GM12878 (cell line): ENCODE results near the gene SLC12A7. TPM values are rescaled to one million over a fixed set of nuclear protein-coding genes. Genes with fewer than 3 reads are reported as not detected.

Experiments
- CHD2 ChIP-seq: IDR thresholded peaks from 2 replicates; pipeline ENCODE4 v1.6.1; 2011; ENCODE audit warnings: low read depth, low read length, improper control_type of control experiment, borderline replicate concordance
- MLLT1 ChIP-seq: fragments of 450-650 bp; IDR thresholded peaks from 2 replicates; pipeline ENCODE4 v1.6.1; 2016; ENCODE audit warnings: mild to moderate bottlenecking
- ZBTB40 ChIP-seq: fragments of 450-650 bp; IDR thresholded peaks from 2 replicates; pipeline ENCODE4 v1.6.1; 2016; ENCODE audit warnings: mild to moderate bottlenecking, moderate library complexity, borderline replicate concordance
- ZNF687 ChIP-seq: fragments of 450-650 bp; IDR thresholded peaks from 2 replicates; pipeline ENCODE4 v1.6.1; 2017; ENCODE audit warnings: mild to moderate bottlenecking, moderate library complexity
- polyA plus RNA-seq, 11 experiments: library from polyadenylated mRNA; depleted of rRNA in 4 of 11; unstranded in 6 of 11; stranded (reverse) in 5 of 11; fragments of >200 nt; fragmentation: Nextera tagmentation in 4 of 11; fragmentation: Illumina TruSeq in 1 of 11; extraction: Ambion mirVana in 4 of 11; extraction: Trizol in 1 of 11; gene quantifications; 1 replicate in 1 of 11; 2 replicates in 10 of 11; pipeline versions ENCODE4 v1.2.1 to v1.2.3, GENCODE V29; 2011 to 2016; ENCODE audit warnings: inconsistent platforms in 2 of 11, missing spikeins in 2 of 11, low read depth in 1 of 11
- total RNA-seq, 4 experiments: library from RNA; depleted of rRNA in 3 of 4; stranded (reverse); fragments of >200 nt in 3 of 4; fragmentation: Illumina TruSeq in 1 of 4; extraction: Trizol in 1 of 4; gene quantifications; 2 replicates each; pipeline versions ENCODE4 v1.2.1 to v1.2.3, GENCODE V29; 2013 to 2021

SLC12A7 gene
- total and polyA plus RNA-seq, 10 of the 15 experiments (the other 5 are each of a cell fraction or from before 2014, with no cell fraction given): 0.10 to 10.0 (median 2.9) TPM

- TF ChIP-seq ZNF687: no peak
- no peak for TF ChIP-seq CHD2
- TF ChIP-seq ZBTB40: no peak
- TF ChIP-seq MLLT1: no peak
Observed at GRCh38 chr5:1078851-1079250, 33.0 kb downstream of the SLC12A7 start (continued).
